ENCODE data around the gene UBE2QL1. TPM values are rescaled to one million over a fixed set of nuclear protein-coding genes. Genes with fewer than 3 reads are reported as not detected.

UBE2QL1 gene
- total RNA-seq, 1 experiment from 2014 or later: 0.11 TPM

DNA sequence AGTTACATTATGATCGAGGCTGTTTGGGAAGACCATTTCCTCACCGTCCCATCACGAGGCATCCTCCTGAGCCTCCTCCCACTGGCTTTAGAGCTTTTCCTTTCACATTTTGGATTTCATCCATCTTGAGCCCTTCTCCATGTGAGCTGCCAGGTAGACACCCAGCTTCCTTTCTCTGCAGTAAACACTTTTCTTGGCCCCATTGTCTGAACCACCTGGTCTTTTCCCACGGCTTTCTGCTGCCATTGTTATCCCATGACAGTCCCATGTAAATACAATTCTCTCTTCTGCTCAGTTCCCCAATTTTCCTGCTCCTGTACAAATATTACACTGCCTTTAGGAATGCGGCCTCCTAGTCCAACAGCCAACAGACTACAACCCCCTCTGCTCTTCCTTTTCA lies 24.1 kb downstream of the UBE2QL1 start:
- no peak overlapping the region for H3K4me3 Mint-ChIP-seq
- Histone ChIP-seq H3T11ph (ENCODE audit: low read length) (no peak overlapping the region), H3K79me2 (ENCODE audit: insufficient read depth, low read length) (no peaks in the 10 kb centered on the region), H2AK5ac (ENCODE audit: insufficient read length, low read length) (no peak overlapping the region), H3K23me2 (ENCODE audit: insufficient read length, low read depth, low read length, poor library complexity, severe bottlenecking) (no peaks in the 10 kb centered on the region), H3K4me2 (ENCODE audit: insufficient read depth, insufficient read length, low read length) (no peak overlapping the region), H2BK120ac (ENCODE audit: low read depth, low read length, poor library complexity, severe bottlenecking) (no peak overlapping the region), H3K4me1 (ENCODE audit: insufficient read depth, low read length) (peaks cover 2% of the 10 kb centered on the region; the same call in 1 of the 2 replicates), H2BK5ac (ENCODE audit: insufficient read length, low read length) (no peak overlapping the region), H3K9me3 (ENCODE audit: control insufficient read depth, low read depth, low read length) (no peaks in the 10 kb centered on the region), H3K27ac (ENCODE audit: insufficient read length, low read depth, low read length) (no peak overlapping the region), H2AFZ (ENCODE audit: low read length) (no peak overlapping the region), H2BK12ac (ENCODE audit: insufficient read length, low read depth, low read length) (no peak overlapping the region), H3K18ac (ENCODE audit: insufficient read length, low read depth, low read length) (no peak overlapping the region), H3K79me1 (ENCODE audit: insufficient read depth, low read depth, low read length, poor library complexity, severe bottlenecking) (no peaks in the 10 kb centered on the region), H4K91ac (ENCODE audit: insufficient read length, low read depth, low read length) (no peak overlapping the region), H2BK15ac (ENCODE audit: low read depth, low read length) (no peak overlapping the region), H3K23ac (ENCODE audit: insufficient read length, low read depth, low read length) (no peak overlapping the region), H4K5ac (ENCODE audit: insufficient read length, low read depth, low read length) (no peak overlapping the region), H3K4ac (ENCODE audit: low read depth, low read length) (no peak overlapping the region), H3K27me3 (ENCODE audit: insufficient read depth, low read length) (no peaks in the 10 kb centered on the region), H4K20me1 (ENCODE audit: control insufficient read depth, insufficient read depth, insufficient read length) (no peaks in the 10 kb centered on the region), H4K8ac (replicated peaks; ENCODE audit: insufficient read length, low read depth, low read length) (no peak overlapping the region), H3K14ac (ENCODE audit: insufficient read depth, low read length) (no peak overlapping the region), H3K56ac (ENCODE audit: insufficient read length, low read depth, low read length) (no peak overlapping the region), H2BK20ac (ENCODE audit: low read depth, low read length, poor library complexity, severe bottlenecking) (no peak overlapping the region), H3K9ac (ENCODE audit: extremely low read depth, insufficient read length, low read length) (no peak overlapping the region)
- no peaks in the 10 kb centered on the region; a peak in 2 of 5 replicates for H3K9me3 Mint-ChIP-seq
- H3K36me3 Mint-ChIP-seq (ENCODE audit: insufficient read depth in 1 of 3, low read depth in 3 of 3): peaks cover 0 to 7% (median 2%) of the 10 kb centered on the region in 3 experiments; a peak in 1 of 7 replicates
- TF ChIP-seq CTCF (conservative IDR thresholded peaks at IDR 0.05): no peak
- peaks cover 16 to 30% of the 10 kb centered on the region in 2 experiments for H3K4me1 Mint-ChIP-seq
- DNase-seq: no peak
- WGBS (ENCODE audit: extremely low coverage, insufficient read length, low lambda C conversion rate): no CpG with 5 or more reads among the region's 5 CpGs
- peaks cover 20% of the 10 kb centered on the region for H3K27me3 Mint-ChIP-seq (ENCODE audit: low read depth)
- H3K27ac Mint-ChIP-seq: no peak overlapping the region
